Measurements from ENCODE around the gene C1QTNF9B. TPM values are rescaled to one million over a fixed set of nuclear protein-coding genes. Genes with fewer than 3 reads are reported as not detected.

The C1QTNF9B gene
- total RNA-seq (2022; extraction: Qiagen RNA extraction), result not detected in 5 replicates

GRCh38 chr13:23897452-23897919 is at the start of gene C1QTNF9B:
TSS of gene C1QTNF9B (minus strand) at chr13:23897502.

GRCh38 chr13:23888658-23889614 is 8.4 kb downstream of the C1QTNF9B start, which contains the start of gene MIPEP:
TSS of gene MIPEP (minus strand) at chr13:23889400. CDS start at chr13:23889320, 80 bp downstream.

Other genes with a start within 250 kb of the C1QTNF9B start
- gene MIPEP, start 8.1 kb downstream of the C1QTNF9B start, total RNA-seq (2022; extraction: Qiagen RNA extraction), result 20.8 to 29.4 TPM (median 26.8 TPM) in 5 replicates